Pons (tissue), 1 donor: ENCODE measurements around the gene CACNB4.
"Not testable (repeated sequence)": the region's sequence is repeated elsewhere in the genome, so short reads cannot be mapped to it uniquely, and the experiment has no call there.

Source experiments
- DNase-seq: peaks from one replicate; pipeline ENCODE4 v3.0.0-alpha.2; 2016; ENCODE audit warnings: low spot score

Gene CACNB4

DNA sequence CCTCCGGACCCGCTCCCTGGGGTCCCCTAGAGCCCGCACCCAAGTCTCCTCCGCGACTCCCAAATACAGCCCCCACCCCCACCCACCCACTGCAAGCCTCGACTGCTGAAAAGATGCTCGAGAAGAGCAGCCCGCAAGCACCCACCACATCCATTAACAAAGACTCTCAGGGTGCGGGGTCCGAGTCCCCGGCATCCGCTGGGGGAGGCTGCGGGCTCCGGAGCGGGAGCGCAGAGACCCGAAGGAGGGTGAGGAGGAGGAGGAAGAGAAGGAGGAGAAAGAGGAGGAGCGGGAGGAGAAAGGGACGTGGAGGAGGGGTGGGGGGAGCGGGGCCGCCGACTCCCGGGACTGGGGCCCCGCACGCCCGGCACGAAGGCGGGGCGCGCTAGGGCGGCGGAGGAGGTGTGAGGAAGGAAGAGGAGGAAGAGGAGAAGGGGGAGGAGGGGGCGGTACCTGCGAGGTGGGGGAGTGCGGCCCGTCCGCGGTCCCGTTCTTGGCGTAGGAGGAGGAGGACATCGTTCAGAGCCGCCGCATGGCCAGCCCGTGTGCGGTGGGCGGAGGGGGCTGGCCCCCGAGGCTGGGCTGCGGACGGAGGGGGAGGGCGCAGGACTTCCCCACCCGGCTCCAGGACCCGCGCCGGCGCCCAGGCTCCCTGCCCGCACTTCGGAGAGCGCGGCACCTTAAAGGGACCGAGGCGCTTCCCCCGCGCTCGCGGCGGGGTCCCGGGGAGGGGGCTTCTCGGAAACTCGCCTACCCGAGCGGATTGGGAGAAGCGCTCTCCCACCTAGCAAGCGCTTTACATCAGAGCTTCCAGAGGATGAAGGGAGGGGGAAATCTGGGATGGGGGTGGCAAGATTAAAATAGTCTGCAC lies at the start of gene CACNB4:
Gene CACNB4, minus strand, starts transcription at position 549 of the 871 bp plus-strand sequence.
- DNase-seq = no peak

DNA sequence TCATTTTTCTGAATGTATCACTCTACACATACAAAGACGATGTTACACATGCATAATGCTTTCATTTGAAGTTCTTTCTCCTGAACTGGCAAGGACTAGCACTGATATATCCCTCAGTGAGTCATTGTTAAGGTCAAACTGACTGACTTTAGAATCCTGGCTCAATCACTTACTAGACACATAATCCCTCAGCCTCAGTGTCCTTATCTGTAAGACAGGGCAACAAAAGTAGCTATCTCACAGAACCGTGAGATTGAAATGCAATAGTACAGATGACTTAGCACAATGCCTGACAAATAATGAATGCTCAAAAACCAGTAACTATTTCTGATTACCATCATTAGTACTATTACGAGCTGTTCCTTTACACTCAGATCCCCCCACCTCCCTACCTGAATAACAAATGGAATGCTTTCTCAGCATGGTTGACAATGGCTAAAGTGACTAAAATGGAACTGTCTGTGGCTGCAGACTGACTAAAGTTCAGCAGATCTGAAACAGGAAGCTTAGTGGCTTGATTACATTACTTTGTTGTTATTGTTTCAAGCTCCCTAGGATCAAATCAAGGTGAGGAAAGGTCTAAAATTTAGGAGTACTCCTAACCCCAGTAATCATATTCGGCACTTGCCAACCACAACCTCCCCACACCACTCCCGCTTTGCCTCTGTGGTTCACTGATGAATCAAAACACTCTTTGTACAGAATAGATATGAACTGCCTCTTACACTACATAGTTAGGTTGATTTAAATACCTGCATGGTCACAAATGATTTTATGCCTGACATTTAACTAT lies 35.8 kb upstream of the CACNB4 start:
- DNase-seq = no peak

DNA sequence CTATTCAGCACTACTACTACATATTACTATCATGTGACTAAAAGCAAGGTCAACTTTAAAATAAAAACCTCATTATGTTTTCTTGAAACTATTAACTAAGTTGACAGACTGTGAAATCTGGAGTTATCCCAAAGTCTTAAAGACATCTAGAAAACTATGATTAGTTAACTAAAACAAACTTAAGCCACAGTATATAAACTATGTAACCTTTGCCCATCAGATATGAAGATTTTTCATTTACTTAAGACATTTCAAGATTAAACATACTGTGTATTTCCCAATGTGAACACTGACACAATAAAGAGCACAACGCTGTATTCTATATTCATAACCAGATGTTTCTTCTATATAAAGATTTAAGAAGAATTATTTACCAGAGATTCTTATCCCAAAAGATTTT lies 33.5 kb upstream of the CACNB4 start:
- DNase-seq = no peak

DNA sequence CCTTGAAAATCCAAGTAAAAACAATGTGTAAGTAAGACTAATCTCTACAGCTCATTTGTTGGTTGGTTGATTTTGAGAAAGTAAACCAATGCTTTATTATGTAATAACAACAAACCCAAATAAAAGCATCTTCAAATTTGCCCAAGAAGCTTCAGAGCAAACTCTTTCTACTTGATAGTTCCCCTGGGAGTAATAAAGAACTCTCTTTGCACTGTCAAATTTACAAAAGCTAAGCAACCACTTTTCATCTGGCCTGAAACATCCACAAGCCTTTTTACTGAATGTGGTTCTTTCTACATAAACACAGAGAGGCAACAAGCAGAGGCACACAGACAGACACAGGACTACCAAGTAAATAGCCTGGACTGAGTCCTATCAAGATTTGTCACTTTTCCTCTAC lies 28.8 kb upstream of the CACNB4 start:
- DNase-seq = no peak

DNA sequence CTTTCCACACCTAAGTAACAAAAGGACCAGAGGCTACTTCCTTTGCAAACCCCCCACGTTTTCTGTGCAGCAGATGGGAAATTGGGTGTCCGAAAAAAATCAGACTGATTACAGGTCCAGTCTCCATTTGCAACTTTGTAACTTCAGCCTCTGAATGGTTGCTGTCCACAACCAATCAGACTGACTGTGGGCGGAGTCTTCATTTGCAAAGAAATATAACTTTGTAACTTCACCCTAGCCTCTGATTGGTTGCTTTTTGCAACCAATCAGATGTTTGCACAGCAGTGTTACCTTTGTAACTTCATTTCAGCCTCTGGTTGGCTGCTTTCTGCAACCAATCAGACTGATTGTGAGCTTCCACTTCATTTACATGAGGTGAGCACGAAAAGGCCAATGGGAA lies 27.8 kb upstream of the CACNB4 start:
- DNase-seq = no peak

GRCh38 chr2:152122161-152122560 lies 23.3 kb upstream of the CACNB4 start:
- no peak for DNase-seq

DNA sequence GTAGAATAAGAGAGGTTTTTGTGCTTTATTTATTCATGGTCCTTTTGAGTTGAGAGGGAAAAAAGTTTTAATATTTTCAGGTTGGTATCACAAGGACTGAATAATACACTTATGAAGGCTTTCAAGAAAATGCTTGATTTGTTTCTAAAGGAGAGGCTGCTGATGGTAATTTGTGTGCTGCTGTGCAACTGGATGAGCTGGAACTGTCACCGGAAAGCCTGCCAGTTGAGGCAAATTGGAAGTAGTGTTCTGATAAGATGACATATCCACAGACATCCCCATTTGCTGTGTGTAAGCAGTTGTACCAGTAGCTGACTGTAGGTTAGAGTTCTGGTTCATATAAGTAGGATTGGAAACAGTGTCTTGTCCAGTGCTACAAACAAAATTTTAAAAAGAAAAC lies 21.6 kb upstream of the CACNB4 start:
- peak; percentile 26 for DNase-seq

DNA sequence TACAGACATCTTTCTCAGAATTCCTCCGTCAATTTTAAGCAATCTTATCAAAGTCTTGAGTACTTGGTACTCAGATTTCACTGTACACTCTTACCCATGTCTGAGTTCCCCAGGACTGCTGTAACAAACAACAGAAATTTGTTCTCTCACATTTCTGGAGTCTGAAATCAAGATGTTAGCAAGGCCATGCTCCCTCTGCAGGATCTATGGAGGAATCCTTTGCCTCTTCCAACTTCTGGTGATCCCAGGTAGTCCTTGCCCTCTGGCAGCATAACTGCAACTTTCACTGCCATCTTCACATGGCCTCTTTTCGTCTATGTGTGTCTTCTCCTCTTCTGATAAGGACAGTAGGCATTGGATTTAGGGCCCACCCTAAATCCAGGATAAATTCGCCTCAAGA lies 17.1 kb upstream of the CACNB4 start:
- DNase-seq = no peak

DNA sequence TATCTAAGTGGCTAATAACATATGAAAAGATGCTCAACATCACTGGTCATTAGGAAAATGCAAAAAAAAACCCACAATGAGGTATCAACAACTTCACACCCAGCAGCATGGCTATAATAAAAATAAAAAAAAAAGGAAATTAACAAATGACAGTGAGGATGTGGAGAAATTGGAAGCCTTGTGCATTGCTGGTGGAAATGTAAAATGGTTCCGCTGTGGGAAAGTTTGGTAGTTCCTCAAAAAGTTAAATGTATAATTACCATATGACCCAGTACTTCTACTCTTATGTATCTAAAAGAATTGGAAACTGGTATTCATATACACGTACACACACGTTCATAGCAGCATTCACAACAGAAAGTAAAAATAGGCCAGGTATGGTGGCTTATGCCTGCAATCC lies 15.5 kb upstream of the CACNB4 start:
- DNase-seq = no peak

DNA sequence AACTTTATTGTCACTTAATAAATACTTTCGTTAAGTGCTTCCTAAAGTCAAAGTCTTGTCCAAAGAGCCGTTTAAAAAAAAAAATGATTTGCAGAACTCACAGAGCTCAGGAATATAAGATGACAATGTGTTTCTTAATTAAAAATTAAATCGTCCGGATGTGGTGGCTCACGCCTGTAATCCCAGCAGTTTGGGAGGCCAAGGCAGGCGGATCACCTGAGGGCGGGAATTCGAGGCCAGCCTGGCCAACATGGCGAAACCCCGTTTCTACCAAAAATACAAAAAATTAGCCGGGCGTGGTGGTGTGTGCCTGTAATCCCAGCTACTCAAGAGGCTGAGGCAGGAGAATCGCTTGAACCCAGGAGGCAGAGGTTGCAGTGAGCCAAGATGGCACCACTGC lies 8.3 kb upstream of the CACNB4 start:
- not testable (repeated sequence) for DNase-seq

- no peak for DNase-seq
Observed at GRCh38 chr2:152106464-152106863, 7.6 kb upstream of the CACNB4 start.

DNA sequence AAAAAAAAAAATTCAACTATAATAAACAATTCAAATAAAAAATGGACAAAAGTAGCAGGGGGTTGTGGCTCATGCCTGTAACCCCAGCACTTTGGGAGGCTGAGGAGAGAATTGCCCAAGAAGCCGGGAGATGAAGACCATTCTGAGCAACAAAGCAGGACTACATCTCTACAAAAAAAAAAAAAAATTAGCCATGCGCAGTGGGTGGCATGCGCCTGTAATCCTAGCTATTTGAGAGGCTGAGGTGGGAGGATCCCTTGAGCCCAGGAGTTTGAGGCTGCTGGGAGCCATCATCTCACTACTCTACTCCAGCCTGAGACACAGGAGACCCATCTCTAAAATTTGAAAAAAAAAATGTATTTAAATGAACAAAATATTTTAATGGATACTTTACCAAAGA lies 4.4 kb upstream of the CACNB4 start:
- no peak for DNase-seq

DNA sequence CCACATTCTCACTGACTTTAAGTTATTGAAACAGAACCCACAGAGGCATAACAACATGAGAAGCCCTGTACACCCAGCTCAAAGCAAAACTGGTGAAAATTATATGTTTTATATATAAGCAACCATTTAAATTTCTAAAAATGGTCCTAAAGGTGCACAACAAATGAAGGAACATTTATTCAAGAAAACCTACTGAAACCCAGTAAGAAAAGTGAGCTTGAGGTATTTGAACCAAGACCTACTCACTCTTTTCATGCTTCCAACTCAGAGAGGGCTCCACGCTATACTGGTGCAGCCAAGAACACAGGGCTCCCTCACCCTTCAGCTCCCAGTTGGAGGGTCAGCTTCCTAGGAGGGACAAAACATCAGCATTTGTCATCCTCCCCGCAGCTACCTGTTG lies 2.1 kb upstream of the CACNB4 start:
- no peak for DNase-seq

GRCh38 chr2:152099367-152100050 lies 665 bp upstream of the CACNB4 start:
- DNase-seq = no peak

DNA sequence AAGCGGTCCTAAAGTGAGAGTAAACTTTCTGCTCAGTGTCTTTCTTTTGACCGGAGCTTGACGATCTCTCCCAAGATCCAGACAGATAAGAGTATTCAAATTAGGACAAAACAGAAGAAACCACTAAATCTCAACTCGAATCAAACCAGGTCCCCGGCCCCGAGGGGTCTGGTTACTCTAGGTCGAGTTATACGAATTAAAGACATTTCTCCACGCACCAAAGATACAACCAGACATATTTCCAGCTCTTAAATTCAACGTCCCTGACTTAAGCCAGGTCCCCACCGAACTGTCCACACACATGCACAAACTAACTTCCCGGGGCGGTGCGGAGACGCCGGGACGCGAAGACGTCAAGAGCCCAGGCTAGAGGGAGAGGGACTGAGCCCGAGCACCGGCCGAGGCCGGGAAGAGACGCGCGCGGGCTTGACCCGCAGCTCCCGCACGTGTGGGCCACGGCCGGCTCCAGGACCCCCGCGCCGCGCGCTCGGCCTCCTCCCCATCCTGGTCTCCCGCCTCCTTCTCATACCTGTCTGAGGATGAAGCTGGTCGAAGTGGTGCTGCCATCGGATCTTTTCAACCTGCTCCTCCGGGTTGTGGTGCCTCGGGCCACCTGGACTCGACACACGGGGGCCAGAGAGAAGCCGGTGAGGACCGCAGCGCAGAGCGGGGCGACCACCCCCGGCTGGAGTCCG lies 896 bp downstream of the CACNB4 start:
- no peak for DNase-seq

DNA sequence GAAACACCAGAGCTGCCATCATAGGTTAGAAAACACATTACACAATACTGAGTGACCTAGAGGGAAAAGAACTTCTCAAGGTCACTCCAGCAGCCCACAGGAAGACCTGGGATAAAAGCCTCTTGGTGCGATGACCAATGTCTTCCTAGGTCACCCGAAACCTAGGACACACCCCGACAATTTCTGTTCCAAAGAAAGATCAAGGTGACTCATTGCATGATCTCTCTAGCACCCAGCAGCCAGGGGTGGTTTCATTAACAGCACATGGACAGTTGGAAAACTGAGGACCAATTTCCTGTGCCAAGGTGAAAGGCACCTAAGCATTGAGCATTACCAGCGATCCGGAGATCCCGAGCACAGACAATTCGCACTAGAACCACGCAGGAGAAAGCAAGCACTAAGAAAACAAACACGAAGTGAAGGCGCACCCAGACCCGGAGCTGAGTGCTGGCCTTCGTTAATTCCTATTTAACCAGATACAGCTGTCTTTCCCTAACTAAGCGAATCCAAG lies 1.5 kb downstream of the CACNB4 start:
- DNase-seq = no peak

DNA sequence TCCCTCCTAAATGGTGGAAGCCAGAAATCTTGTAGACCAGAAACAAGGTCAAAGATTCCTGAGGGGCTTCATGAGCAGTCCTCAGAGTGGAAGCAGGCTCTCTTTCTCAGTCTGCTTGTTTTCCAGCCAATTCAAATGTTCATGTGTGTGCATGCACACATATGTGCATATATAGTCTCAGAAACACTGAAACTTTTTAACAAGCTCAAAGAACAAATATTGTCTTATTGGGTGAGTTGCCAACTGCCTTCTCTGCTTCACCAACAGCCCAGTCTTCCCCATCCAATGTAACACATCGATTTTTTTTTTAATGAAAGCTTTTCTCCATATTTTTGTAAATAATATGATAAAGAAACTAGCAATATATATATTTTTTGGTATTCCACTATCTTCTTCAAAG lies 3.7 kb downstream of the CACNB4 start:
- DNase-seq = no peak

GRCh38 chr2:152094014-152094413 lies 4.8 kb downstream of the CACNB4 start:
- no peak for DNase-seq

DNA sequence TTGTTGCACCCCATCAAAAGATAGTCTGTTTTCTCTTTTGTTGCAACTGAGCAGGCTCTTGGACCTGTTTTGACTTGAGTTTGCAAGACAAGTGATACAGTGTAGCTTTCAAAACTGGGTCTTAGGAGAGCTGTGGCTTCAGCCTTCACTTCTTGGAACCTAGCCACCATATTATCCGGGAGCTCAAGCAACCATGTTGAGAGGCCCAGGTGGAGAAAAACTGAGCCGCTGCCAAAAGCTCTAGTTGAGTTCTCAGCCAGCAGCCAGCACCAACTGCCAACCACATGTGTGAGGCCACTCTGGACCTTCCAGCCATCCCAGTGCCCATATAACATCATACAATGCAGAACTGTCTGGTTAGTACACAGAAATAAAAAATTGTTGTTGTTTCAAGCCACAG lies 5.4 kb downstream of the CACNB4 start:
- peak; percentile 24 for DNase-seq

GRCh38 chr2:152092095-152092494 lies 6.7 kb downstream of the CACNB4 start:
- DNase-seq = no peak

DNA sequence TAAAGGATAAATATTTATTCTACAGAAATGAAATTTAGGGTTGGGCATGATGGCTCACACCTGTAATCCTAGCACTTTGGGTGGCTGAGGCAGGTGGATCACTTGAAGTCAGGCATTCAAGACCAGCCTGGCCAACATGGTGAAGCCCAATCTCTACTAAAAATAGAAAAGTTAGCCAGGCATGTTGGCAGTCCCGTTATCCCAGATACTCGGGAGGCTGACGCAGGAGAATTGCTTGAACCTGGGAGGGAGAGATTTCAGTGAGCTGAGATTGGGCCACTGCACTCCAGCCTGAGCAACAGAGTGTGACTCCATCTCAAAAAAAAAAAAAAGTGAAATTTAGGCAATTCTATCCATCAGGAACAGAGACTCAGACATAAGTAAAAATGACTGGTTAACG lies 8.1 kb downstream of the CACNB4 start:
- DNase-seq = not testable (repeated sequence)

DNA sequence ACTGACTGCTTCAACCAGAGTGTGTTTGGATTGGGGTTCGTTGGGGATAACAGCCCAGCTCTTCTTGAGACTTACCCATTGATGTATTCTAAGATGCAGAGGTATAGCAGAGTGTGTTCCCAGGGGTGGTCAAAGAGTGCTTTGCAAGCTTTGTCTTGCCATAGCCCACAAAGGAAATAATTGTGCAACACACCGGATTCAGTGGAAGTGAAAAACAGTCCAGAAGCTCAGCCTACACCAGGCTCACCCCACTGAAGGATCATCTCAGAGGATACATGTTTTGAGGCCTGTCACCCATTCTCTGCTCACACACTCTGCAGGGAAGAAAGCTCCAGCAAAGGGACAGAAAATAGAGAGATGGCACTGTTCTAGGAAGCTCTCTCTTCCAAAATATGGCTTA lies 9.6 kb downstream of the CACNB4 start:
- peak; percentile 28 for DNase-seq
